Mesothelial cell of epicardium (in vitro differentiated cells): ENCODE data around the gene CR1. TPM values are rescaled to one million over a fixed set of nuclear protein-coding genes. Genes with fewer than 3 reads are reported as not detected.
A peak's percentile ranks its signal among the peaks of the same experiment; 100 is the strongest.
"Not testable (repeated sequence)": the region's sequence is repeated elsewhere in the genome, so short reads cannot be mapped to it uniquely, and the experiment has no call there.

Experiments
- DNase-seq, 2 experiments: peaks; one replicate each; pipeline ENCODE4 v3.0.0; 2021; ENCODE audit warnings: low spot score in 2 of 2; ENCODE audit not compliant: unreplicated experiment in 2 of 2
- H3K27ac Mint-ChIP-seq: 2 replicates; pipeline ENCODE4 v1.8.0; 2021; ENCODE audit warnings: mixed read lengths
- H3K27me3 Mint-ChIP-seq: 2 replicates; pipeline ENCODE4 v1.8.0; 2021; ENCODE audit warnings: low read depth, mixed read lengths
- H3K36me3 Mint-ChIP-seq: 2 replicates; pipeline ENCODE4 v1.8.0; 2021; ENCODE audit warnings: mixed read lengths
- H3K4me1 Mint-ChIP-seq: 2 replicates; pipeline ENCODE4 v1.8.0; 2021; ENCODE audit warnings: mixed read lengths
- H3K4me3 Mint-ChIP-seq: 2 replicates; pipeline ENCODE4 v1.8.0; 2021; ENCODE audit warnings: mild to moderate bottlenecking, moderate library complexity, mixed read lengths
- H3K9me3 Mint-ChIP-seq: 2 replicates; pipeline ENCODE4 v1.8.0; 2021; ENCODE audit warnings: mixed read lengths
- CTCF ChIP-seq: fragments of 200-600 bp; sonication (generic); IDR thresholded peaks from one replicate; pipeline ENCODE4 v1.5.0; 2021; ENCODE audit warnings: antibody characterized with exemption; ENCODE audit not compliant: unreplicated experiment
- total RNA-seq: library from RNA; stranded (reverse); gene quantifications from 3 replicates; pipeline ENCODE4 v1.2.1, GENCODE V29; 2021

Gene CR1
- total RNA-seq, 1 donor from 2014 or later, result 0.09 TPM

DNA sequence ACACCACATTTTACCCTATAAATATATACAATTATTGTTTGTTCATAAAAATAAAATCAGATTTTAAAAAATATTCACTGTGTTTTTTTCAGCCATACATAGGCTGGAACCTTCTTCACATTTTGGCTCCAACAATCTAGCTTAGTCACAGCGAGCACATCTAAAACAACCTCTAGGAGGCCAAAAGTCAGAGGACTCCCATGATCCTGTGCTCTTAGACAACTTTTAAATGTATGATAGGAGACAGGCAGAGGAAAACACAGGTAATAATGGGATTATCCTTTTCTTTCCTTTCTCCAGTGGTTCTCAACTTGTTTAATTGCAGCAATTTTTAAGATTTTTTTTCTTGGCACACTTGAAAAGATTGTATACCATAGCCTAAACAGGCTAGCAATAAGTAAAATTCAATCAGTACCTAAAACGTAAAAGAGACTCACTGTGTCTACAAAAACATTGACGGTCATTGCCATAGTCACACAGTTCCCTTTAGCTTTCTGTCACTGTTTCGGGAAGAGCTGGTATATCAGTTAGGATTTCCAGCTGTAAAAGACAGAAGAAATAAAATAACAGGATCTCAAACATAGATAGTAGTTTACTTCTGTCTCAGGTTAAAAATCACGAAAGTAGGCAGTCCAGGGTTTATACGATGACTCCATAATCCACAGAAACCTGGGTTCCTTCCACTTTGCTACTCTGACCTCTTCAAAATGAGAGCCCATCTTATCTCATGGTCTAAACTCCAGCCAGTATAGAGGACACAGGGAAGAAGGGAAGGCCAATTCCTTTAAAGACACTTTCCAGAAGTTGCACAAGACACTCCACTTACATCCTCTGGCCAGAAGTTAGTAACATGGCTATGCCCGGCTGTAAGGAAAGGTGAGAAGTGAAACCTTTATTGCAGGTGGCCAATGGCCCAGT lies 109.7 kb downstream of the CR1 start:
- no peak for TF ChIP-seq CTCF
- peaks cover 18% of the 10 kb centered on the region for H3K27me3 Mint-ChIP-seq
- no peaks in the 10 kb centered on the region for H3K36me3 Mint-ChIP-seq
- no peak for DNase-seq
- no peaks in the 10 kb centered on the region for H3K9me3 Mint-ChIP-seq
- H3K27ac Mint-ChIP-seq, result no peak overlapping the region
- H3K4me3 Mint-ChIP-seq, result no peak overlapping the region
- no peaks in the 10 kb centered on the region for H3K4me1 Mint-ChIP-seq

DNA sequence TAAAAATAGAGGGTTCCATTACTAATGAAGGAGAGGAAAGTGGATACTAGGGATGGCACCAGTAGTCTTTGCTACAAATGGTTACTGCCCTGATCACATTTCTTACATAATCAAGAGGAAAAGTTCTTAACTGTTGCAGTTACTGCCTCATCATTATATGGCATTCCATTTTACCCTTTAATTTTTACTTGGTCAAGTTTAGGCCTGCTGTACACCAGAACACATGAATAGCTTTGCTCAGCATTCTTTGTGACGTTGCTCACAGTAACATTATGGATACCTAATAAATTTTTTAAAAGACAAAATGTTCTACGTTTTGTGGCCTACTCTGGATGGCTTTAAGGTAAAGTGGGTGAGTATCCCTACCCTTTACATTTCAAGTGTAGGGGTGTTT lies 110.4 kb downstream of the CR1 start:
- Mint-ChIP-seq H3K4me3 (no peak overlapping the region), H3K9me3 (no peaks in the 10 kb centered on the region), H3K4me1 (no peaks in the 10 kb centered on the region), H3K27me3 (peaks cover 18% of the 10 kb centered on the region), H3K36me3 (no peaks in the 10 kb centered on the region), H3K27ac (no peak overlapping the region)
- TF ChIP-seq CTCF, result no peak
- no peak for DNase-seq

- no peak for DNase-seq
- Mint-ChIP-seq H3K27me3 (peaks cover 6% of the 10 kb centered on the region), H3K9me3 (peaks cover 3% of the 10 kb centered on the region), H3K4me1 (no peaks in the 10 kb centered on the region), H3K36me3 (no peaks in the 10 kb centered on the region), H3K27ac (no peak overlapping the region), H3K4me3 (no peak overlapping the region)
- no peak for TF ChIP-seq CTCF
Measured at GRCh38 chr1:207612762-207613161, 116.8 kb downstream of the CR1 start.

DNA sequence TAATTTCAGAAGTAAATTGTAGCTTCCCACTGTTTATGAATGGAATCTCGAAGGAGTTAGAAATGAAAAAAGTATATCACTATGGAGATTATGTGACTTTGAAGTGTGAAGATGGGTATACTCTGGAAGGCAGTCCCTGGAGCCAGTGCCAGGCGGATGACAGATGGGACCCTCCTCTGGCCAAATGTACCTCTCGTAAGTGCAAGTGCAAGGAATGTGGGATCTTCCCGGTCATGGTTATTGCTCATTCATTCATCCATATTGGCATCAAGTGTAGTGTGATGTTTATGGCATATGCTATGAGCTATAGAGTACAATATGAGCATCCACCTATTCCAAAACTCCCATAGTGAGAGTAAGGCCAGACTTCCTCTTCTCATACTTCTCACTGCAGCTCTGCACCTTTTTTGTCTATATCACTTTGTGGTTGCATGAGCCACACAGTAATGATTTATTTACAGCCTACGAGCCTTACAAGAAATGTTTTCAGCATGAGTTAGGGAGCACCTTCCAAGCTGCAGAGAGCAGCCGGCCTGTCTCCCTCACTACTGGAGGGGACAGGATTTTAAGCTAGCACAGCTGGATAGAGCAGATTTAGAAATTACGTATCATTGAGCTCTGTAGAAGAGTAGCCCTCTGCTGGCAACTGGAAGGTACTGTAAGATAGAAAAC lies 124.0 kb downstream of the CR1 start:
- Mint-ChIP-seq H3K36me3 (no peaks in the 10 kb centered on the region), H3K27me3 (peaks cover 3% of the 10 kb centered on the region), H3K27ac (no peak overlapping the region), H3K9me3 (peaks cover 2% of the 10 kb centered on the region), H3K4me3 (no peak overlapping the region), H3K4me1 (peaks cover 2% of the 10 kb centered on the region)
- no peak for DNase-seq
- peak; percentile 70 for TF ChIP-seq CTCF

- H3K27ac Mint-ChIP-seq, result no peak overlapping the region
- peaks cover 2% of the 10 kb centered on the region for H3K4me1 Mint-ChIP-seq
- peaks cover 7% of the 10 kb centered on the region for H3K9me3 Mint-ChIP-seq
- peaks cover 3% of the 10 kb centered on the region for H3K27me3 Mint-ChIP-seq
- no peaks in the 10 kb centered on the region for H3K36me3 Mint-ChIP-seq
- H3K4me3 Mint-ChIP-seq, result no peak overlapping the region
- no peak for DNase-seq
- no peak for TF ChIP-seq CTCF
Measured at GRCh38 chr1:207620543-207620893, 124.6 kb downstream of the CR1 start.

GRCh38 chr1:207625504-207626071 lies 129.6 kb downstream of the CR1 start:
- H3K27ac Mint-ChIP-seq, H3K36me3 Mint-ChIP-seq, H3K4me1 Mint-ChIP-seq, H3K27me3 Mint-ChIP-seq, H3K4me3 Mint-ChIP-seq, DNase-seq: not testable (repeated sequence)
- peaks cover 13% of the 10 kb centered on the region for H3K9me3 Mint-ChIP-seq
